Activated CD8-positive, alpha-beta memory T cell treated with anti-CD3 and anti-CD28 coated beads, Interleukin-2, amount 50 U/mL, for 48 hours (primary cell): ENCODE data around the gene MFAP3L.
"Not testable (repeated sequence)": the region's sequence is repeated elsewhere in the genome, so short reads cannot be mapped to it uniquely, and the experiment has no call there.

ENCODE experiments used
- DNase-seq: peaks from one replicate; pipeline ENCODE4 v3.0.0-alpha.2; 2020

Gene MFAP3L

GRCh38 chr4:169986369-169986768 is 39.8 kb downstream of the MFAP3L start:
- DNase-seq = no peak

- no peak for DNase-seq
These were observed 40.3 kb downstream of the MFAP3L start for GRCh38 chr4:169985881-169986280.

- DNase-seq = no peak
These were observed 41.5 kb downstream of the MFAP3L start for GRCh38 chr4:169984745-169985144.

GRCh38 chr4:169984173-169984572 is 42.0 kb downstream of the MFAP3L start:
- no peak for DNase-seq

- no peak for DNase-seq
These were observed 49.2 kb downstream of the MFAP3L start for GRCh38 chr4:169976951-169977350.

- no peak for DNase-seq
These were observed 50.1 kb downstream of the MFAP3L start for GRCh38 chr4:169975838-169976796.

- no peak for DNase-seq
These were observed 50.9 kb downstream of the MFAP3L start for GRCh38 chr4:169975131-169975837.

GRCh38 chr4:169971456-169972015 is 54.7 kb downstream of the MFAP3L start:
- no peak for DNase-seq

- DNase-seq = no peak
These were observed 57.2 kb downstream of the MFAP3L start for GRCh38 chr4:169968999-169969398.

GRCh38 chr4:169963998-169964397 is 62.2 kb downstream of the MFAP3L start:
- DNase-seq = no peak

- no peak for DNase-seq
These were observed 66.9 kb downstream of the MFAP3L start for GRCh38 chr4:169959254-169959653.

- DNase-seq = no peak
These were observed 67.6 kb downstream of the MFAP3L start for GRCh38 chr4:169958629-169959028.

GRCh38 chr4:169957785-169958184 is 68.4 kb downstream of the MFAP3L start:
- DNase-seq = no peak

GRCh38 chr4:169956091-169956843 is 69.9 kb downstream of the MFAP3L start:
- DNase-seq = no peak

- no peak for DNase-seq
These were observed 70.7 kb downstream of the MFAP3L start for GRCh38 chr4:169955521-169955920.

- DNase-seq = no peak
These were observed 73.8 kb downstream of the MFAP3L start for GRCh38 chr4:169952236-169953002.

GRCh38 chr4:169948271-169948670 is 77.9 kb downstream of the MFAP3L start:
- DNase-seq = no peak

GRCh38 chr4:169945636-169946035 is 80.6 kb downstream of the MFAP3L start:
- no peak for DNase-seq

- not testable (repeated sequence) for DNase-seq
These were observed 82.6 kb downstream of the MFAP3L start for GRCh38 chr4:169943601-169944000.

GRCh38 chr4:169941141-169941540 is 85.1 kb downstream of the MFAP3L start:
- no peak for DNase-seq

- no peak for DNase-seq
These were observed 85.7 kb downstream of the MFAP3L start for GRCh38 chr4:169940460-169940859.
